Activated T-cell treated with anti-CD3 and anti-CD28 coated beads for 24 hours (primary cell): ENCODE measurements around the gene ZC3H11A.
A peak's percentile ranks its signal among the peaks of the same experiment; 100 is the strongest.
"Not testable (repeated sequence)": the region's sequence is repeated elsewhere in the genome, so short reads cannot be mapped to it uniquely, and the experiment has no call there.

Experiments used
- DNase-seq: peaks from one replicate; pipeline ENCODE4 v3.0.0-alpha.2; 2020; ENCODE audit warnings: low read depth

Gene ZC3H11A

GRCh38 chr1:203781962-203782361 is 13.5 kb upstream of the ZC3H11A start:
- no peak for DNase-seq

- DNase-seq, result no peak
These were observed 5.5 kb upstream of the ZC3H11A start for GRCh38 chr1:203789966-203790365.

GRCh38 chr1:203791498-203791897 is 3.9 kb upstream of the ZC3H11A start:
- no peak for DNase-seq

- DNase-seq, result no peak
These were observed 2.9 kb upstream of the ZC3H11A start for GRCh38 chr1:203792486-203792885.

- DNase-seq, result not testable (repeated sequence)
These were observed 1.9 kb upstream of the ZC3H11A start for GRCh38 chr1:203793561-203793960.

- DNase-seq, result no peak
These were observed 521 bp upstream of the ZC3H11A start for GRCh38 chr1:203794764-203795440.

- peak; percentile 7 for DNase-seq
These were observed 798 bp downstream of the ZC3H11A start for GRCh38 chr1:203796236-203796605.

GRCh38 chr1:203797216-203797615 is 1.8 kb downstream of the ZC3H11A start:
- DNase-seq, result no peak

GRCh38 chr1:203797948-203798655 is 2.7 kb downstream of the ZC3H11A start:
- no peak for DNase-seq

- no peak for DNase-seq
These were observed 3.7 kb downstream of the ZC3H11A start for GRCh38 chr1:203799157-203799556.

- no peak for DNase-seq
These were observed 4.5 kb downstream of the ZC3H11A start for GRCh38 chr1:203799971-203800370.

GRCh38 chr1:203805689-203806088 is 10.3 kb downstream of the ZC3H11A start:
- DNase-seq, result no peak

GRCh38 chr1:203807196-203807595 is 11.8 kb downstream of the ZC3H11A start:
- DNase-seq, result no peak

GRCh38 chr1:203813581-203814341 is 18.3 kb downstream of the ZC3H11A start:
- no peak for DNase-seq

GRCh38 chr1:203818399-203818798 is 23.0 kb downstream of the ZC3H11A start:
- DNase-seq, result no peak

- no peak for DNase-seq
These were observed 27.9 kb downstream of the ZC3H11A start for GRCh38 chr1:203823306-203823705.

GRCh38 chr1:203826175-203826574 is 30.8 kb downstream of the ZC3H11A start:
- no peak for DNase-seq

GRCh38 chr1:203828002-203828401 is 32.6 kb downstream of the ZC3H11A start:
- no peak for DNase-seq

GRCh38 chr1:203828503-203828902 is 33.1 kb downstream of the ZC3H11A start:
- no peak for DNase-seq

GRCh38 chr1:203829247-203829646 is 33.8 kb downstream of the ZC3H11A start:
- DNase-seq, result not testable (repeated sequence)

- no peak for DNase-seq
These were observed 40.1 kb downstream of the ZC3H11A start for GRCh38 chr1:203835476-203835875.

GRCh38 chr1:203839081-203839480 is 43.7 kb downstream of the ZC3H11A start:
- DNase-seq, result no peak

- no peak for DNase-seq
These were observed 44.9 kb downstream of the ZC3H11A start for GRCh38 chr1:203840208-203840808.
